Gastroesophageal sphincter (tissue), 4 donors: ENCODE measurements around the gene C19orf44. TPM values are rescaled to one million over a fixed set of nuclear protein-coding genes. Genes with fewer than 3 reads are reported as not detected.
"Not testable (repeated sequence)": the region's sequence is repeated elsewhere in the genome, so short reads cannot be mapped to it uniquely, and the experiment has no call there.

Experiments used
- ATAC-seq: fragments of 150-250 bp; one replicate; pipeline ENCODE4 v1.9.1; 2016; ENCODE audit warnings: mild to moderate bottlenecking, moderate library complexity
- H3K27ac ChIP-seq, 4 donors: fragments of 200-600 bp; sonication (generic) in 3 of 4; 1 replicate in 3 of 4; 2 replicates in 1 of 4; pipeline ENCODE4 v1.5.1; 2016 to 2019
- H3K27me3 ChIP-seq: fragments of 200-600 bp; sonication (generic); one replicate; pipeline ENCODE4 v1.5.1; 2019
- H3K36me3 ChIP-seq, 2 donors: fragments of 200-600 bp; sonication (generic); one replicate each; pipeline ENCODE4 v1.5.1; 2019; ENCODE audit warnings: control low read depth in 1 of 2
- H3K4me1 ChIP-seq, 3 donors: fragments of 200-600 bp; sonication (generic); 1 replicate in 2 of 3; 2 replicates in 1 of 3; pipeline ENCODE4 v1.5.1; 2016 to 2019; ENCODE audit warnings: control low read depth in 2 of 3
- H3K4me3 ChIP-seq, 2 donors: fragments of 200-600 bp; sonication (generic); one replicate each; pipeline ENCODE4 v1.5.1; 2019; ENCODE audit warnings: mild to moderate bottlenecking in 1 of 2, moderate library complexity in 1 of 2
- H3K9me3 ChIP-seq, 3 donors: fragments of 200-600 bp; sonication (generic); one replicate each; pipeline ENCODE4 v1.5.1; 2017 to 2019; ENCODE audit warnings: control low read depth in 2 of 3
- CTCF ChIP-seq, 4 experiments: fragments of 200-600 bp in 2 of 4; fragments of 450-650 bp in 2 of 4; sonication (generic) in 1 of 4; IDR thresholded peaks; one replicate each; pipeline ENCODE4 v1.5.1; 2017 to 2019; ENCODE audit warnings: antibody characterized with exemption in 4 of 4, mild to moderate bottlenecking in 2 of 4, moderate library complexity in 2 of 4
- EP300 ChIP-seq: sonication (generic); formaldehyde crosslinking; IDR thresholded peaks from one replicate; pipeline ENCODE4 v1.6.1; 2017; ENCODE audit warnings: antibody characterized with exemption, mild to moderate bottlenecking
- POLR2A ChIP-seq, 2 donors: fragments of 450-650 bp; IDR thresholded peaks; one replicate each; pipeline ENCODE4 v1.6.1; 2017; ENCODE audit warnings: antibody characterized with exemption in 2 of 2, mild to moderate bottlenecking in 2 of 2, moderate library complexity in 1 of 2
- POLR2AphosphoS5 ChIP-seq: sonication (generic); formaldehyde crosslinking; IDR thresholded peaks from one replicate; pipeline ENCODE4 v1.6.1; 2017; ENCODE audit warnings: antibody characterized with exemption
- WGBS, 2 donors: methylation state at CpG; one replicate each; pipeline ENCODE4 v1.1.5; 2018; ENCODE audit warnings: low coverage in 1 of 2; 5-methylcytosine and 5-hydroxymethylcytosine counted together
- total RNA-seq, 4 donors: library from RNA; depleted of rRNA; stranded (reverse); fragments of >200 nt; gene quantifications; one replicate each; pipeline ENCODE4 v1.1.0, GENCODE V29; 2016

Gene C19orf44
- total RNA-seq, 4 donors from 2014 or later: 8.1 to 12.3 (median 11.9) TPM

GRCh38 chr19:16509141-16510061 lies 13.2 kb downstream of the C19orf44 start:
- ATAC-seq: peak; percentile 78
- WGBS, 2 donors: 36 to 65% methylated on average over 7 to 13 of the region's 28 CpGs
- Histone ChIP-seq H3K4me3 (no peak overlapping the region), H3K27me3 (no peaks in the 10 kb centered on the region), H3K4me1 (peaks cover 0 to 22% (median 8%) of the 10 kb centered on the region in 3 donors), H3K36me3 (peaks cover 0 to 99% of the 10 kb centered on the region in 2 donors), H3K9me3 (no peaks in the 10 kb centered on the region), H3K27ac (peak overlapping the region in 3 of 4 donors; percentile 42 to 79 (median 72))
- TF ChIP-seq POLR2AphosphoS5 (no peak), EP300 (no peak)

GRCh38 chr19:16512611-16513010 lies 16.4 kb downstream of the C19orf44 start:
- H3K27me3 ChIP-seq, ATAC-seq, H3K4me3 ChIP-seq, H3K9me3 ChIP-seq, H3K27ac ChIP-seq: not testable (repeated sequence)
- 91% methylated on average over 10 of the region's 10 CpGs; no CpG with 5 or more reads in 1 of the 2 donors for WGBS, 2 donors
- Histone ChIP-seq H3K36me3 (peaks cover 0 to 99% of the 10 kb centered on the region in 2 donors), H3K4me1 (peaks cover 0 to 22% (median 8%) of the 10 kb centered on the region in 3 donors)

GRCh38 chr19:16514383-16515019 lies 18.3 kb downstream of the C19orf44 start:
- no peak overlapping the region for H3K27ac ChIP-seq
- H3K4me3 ChIP-seq: no peak overlapping the region
- no peaks in the 10 kb centered on the region for H3K27me3 ChIP-seq
- peaks cover 0 to 14% (median 6%) of the 10 kb centered on the region in 3 donors for H3K4me1 ChIP-seq
- no peaks in the 10 kb centered on the region for H3K9me3 ChIP-seq
- TF ChIP-seq POLR2AphosphoS5 (no peak), POLR2A (IDR thresholded peaks at IDR 0.05) (no peak), EP300 (no peak), CTCF (IDR thresholded peaks at IDR 0.05) (no peak)
- 92 to 100% methylated on average over 4 to 7 of the region's 24 CpGs for WGBS, 2 donors
- peaks cover 0 to 99% of the 10 kb centered on the region in 2 donors for H3K36me3 ChIP-seq
- no peak for ATAC-seq

GRCh38 chr19:16516381-16516780 lies 20.2 kb downstream of the C19orf44 start:
- Histone ChIP-seq H3K27me3 (no peaks in the 10 kb centered on the region), H3K9me3 (no peaks in the 10 kb centered on the region), H3K4me3 (no peak overlapping the region), H3K36me3 (peaks cover 0 to 99% of the 10 kb centered on the region in 2 donors), H3K27ac (no peak overlapping the region), H3K4me1 (no peaks in the 10 kb centered on the region)
- TF ChIP-seq POLR2A (IDR thresholded peaks at IDR 0.05): no peak
- TF ChIP-seq CTCF (IDR thresholded peaks at IDR 0.05): no peak
- no peak for TF ChIP-seq EP300
- TF ChIP-seq POLR2AphosphoS5: no peak
- WGBS, 2 donors: 79 to 91% methylated on average over 10 to 11 of the region's 15 CpGs
- no peak for ATAC-seq

- TF ChIP-seq POLR2AphosphoS5 (no peak), CTCF (IDR thresholded peaks at IDR 0.05) (no peak), EP300 (no peak)
- 76% methylated on average over 9 of the region's 14 CpGs; no CpG with 5 or more reads in 1 of the 2 donors for WGBS, 2 donors
- no peaks in the 10 kb centered on the region for H3K27me3 ChIP-seq
- no peaks in the 10 kb centered on the region for H3K9me3 ChIP-seq
- peaks cover 0 to 100% of the 10 kb centered on the region in 2 donors for H3K36me3 ChIP-seq
- ATAC-seq: no peak
- H3K4me3 ChIP-seq: no peak overlapping the region
- H3K4me1 ChIP-seq: no peaks in the 10 kb centered on the region
- no peak overlapping the region for H3K27ac ChIP-seq
These were observed 20.9 kb downstream of the C19orf44 start for GRCh38 chr19:16516923-16517610.
